ENCODE measurements around the gene NBEA.

Gene NBEA

GRCh38 chr13:35293579-35294226, 351.6 kb downstream of the NBEA start:
- H3K36me3 ChIP-seq (ENCODE audit: insufficient read depth, low read length) = no peaks in the 10 kb centered on the region
- no peaks in the 10 kb centered on the region for H3K9me3 ChIP-seq (ENCODE audit: low read length)
- no peaks in the 10 kb centered on the region for H3K4me1 ChIP-seq (ENCODE audit: insufficient read depth, low read length)
- H3K4me3 ChIP-seq (ENCODE audit: low read depth in 1 of 2, low read length in 2 of 2) = no peak overlapping the region
- H3K9ac ChIP-seq (ENCODE audit: low read length) = no peak overlapping the region
- no peaks in the 10 kb centered on the region for H3K27me3 ChIP-seq (ENCODE audit: control insufficient read depth in 1 of 2, insufficient read depth in 2 of 2, low read length in 2 of 2)
- H3K27ac ChIP-seq (ENCODE audit: low read depth, low read length) = no peak overlapping the region

GRCh38 chr13:35309706-35310105, 367.6 kb downstream of the NBEA start:
- no peaks in the 10 kb centered on the region for H3K27me3 ChIP-seq (ENCODE audit: control insufficient read depth in 1 of 2, insufficient read depth in 2 of 2, low read length in 2 of 2)
- H3K27ac ChIP-seq (ENCODE audit: low read depth, low read length) = no peak overlapping the region
- no peaks in the 10 kb centered on the region for H3K4me1 ChIP-seq (ENCODE audit: insufficient read depth, low read length)
- no peaks in the 10 kb centered on the region for H3K9me3 ChIP-seq (ENCODE audit: low read length)
- no peak overlapping the region for H3K4me3 ChIP-seq (ENCODE audit: low read depth in 1 of 2, low read length in 2 of 2)
- H3K36me3 ChIP-seq (ENCODE audit: insufficient read depth, low read length) = no peaks in the 10 kb centered on the region
- no peak overlapping the region for H3K9ac ChIP-seq (ENCODE audit: low read length)

GRCh38 chr13:35332134-35332533, 390.1 kb downstream of the NBEA start:
- Histone ChIP-seq H3K4me3 (ENCODE audit: low read depth in 1 of 2, low read length in 2 of 2) (no peak overlapping the region), H3K4me1 (ENCODE audit: insufficient read depth, low read length) (no peaks in the 10 kb centered on the region), H3K9ac (ENCODE audit: low read length) (no peak overlapping the region), H3K27me3 (ENCODE audit: control insufficient read depth in 1 of 2, insufficient read depth in 2 of 2, low read length in 2 of 2) (no peaks in the 10 kb centered on the region), H3K36me3 (ENCODE audit: insufficient read depth, low read length) (no peaks in the 10 kb centered on the region), H3K27ac (ENCODE audit: low read depth, low read length) (no peak overlapping the region), H3K9me3 (ENCODE audit: low read length) (no peaks in the 10 kb centered on the region)

GRCh38 chr13:35333157-35333556, 391.1 kb downstream of the NBEA start:
- Histone ChIP-seq H3K27ac (ENCODE audit: low read depth, low read length) (no peak overlapping the region), H3K36me3 (ENCODE audit: insufficient read depth, low read length) (no peaks in the 10 kb centered on the region), H3K4me1 (ENCODE audit: insufficient read depth, low read length) (no peaks in the 10 kb centered on the region), H3K9ac (ENCODE audit: low read length) (no peak overlapping the region), H3K9me3 (ENCODE audit: low read length) (no peaks in the 10 kb centered on the region), H3K4me3 (ENCODE audit: low read depth in 1 of 2, low read length in 2 of 2) (no peak overlapping the region), H3K27me3 (ENCODE audit: control insufficient read depth in 1 of 2, insufficient read depth in 2 of 2, low read length in 2 of 2) (no peaks in the 10 kb centered on the region)

- Histone ChIP-seq H3K9me3 (ENCODE audit: low read length) (no peaks in the 10 kb centered on the region), H3K4me3 (ENCODE audit: low read depth in 1 of 2, low read length in 2 of 2) (no peak overlapping the region), H3K9ac (ENCODE audit: low read length) (no peak overlapping the region), H3K27me3 (ENCODE audit: control insufficient read depth in 1 of 2, insufficient read depth in 2 of 2, low read length in 2 of 2) (no peaks in the 10 kb centered on the region), H3K4me1 (ENCODE audit: insufficient read depth, low read length) (no peaks in the 10 kb centered on the region), H3K27ac (ENCODE audit: low read depth, low read length) (no peak overlapping the region), H3K36me3 (ENCODE audit: insufficient read depth, low read length) (no peaks in the 10 kb centered on the region)
These were observed 400.4 kb downstream of the NBEA start for GRCh38 chr13:35342440-35342839.

GRCh38 chr13:35343417-35343816, 401.3 kb downstream of the NBEA start:
- Histone ChIP-seq H3K4me3 (ENCODE audit: low read depth in 1 of 2, low read length in 2 of 2) (no peak overlapping the region), H3K27ac (ENCODE audit: low read depth, low read length) (no peak overlapping the region), H3K36me3 (ENCODE audit: insufficient read depth, low read length) (no peaks in the 10 kb centered on the region), H3K9me3 (ENCODE audit: low read length) (no peaks in the 10 kb centered on the region), H3K4me1 (ENCODE audit: insufficient read depth, low read length) (no peaks in the 10 kb centered on the region), H3K9ac (ENCODE audit: low read length) (no peak overlapping the region), H3K27me3 (ENCODE audit: control insufficient read depth in 1 of 2, insufficient read depth in 2 of 2, low read length in 2 of 2) (no peaks in the 10 kb centered on the region)

GRCh38 chr13:35345992-35346391, 403.9 kb downstream of the NBEA start:
- H3K9me3 ChIP-seq (ENCODE audit: low read length) = no peaks in the 10 kb centered on the region
- no peak overlapping the region for H3K4me3 ChIP-seq (ENCODE audit: low read depth in 1 of 2, low read length in 2 of 2)
- no peaks in the 10 kb centered on the region for H3K27me3 ChIP-seq (ENCODE audit: control insufficient read depth in 1 of 2, insufficient read depth in 2 of 2, low read length in 2 of 2)
- H3K4me1 ChIP-seq (ENCODE audit: insufficient read depth, low read length) = no peaks in the 10 kb centered on the region
- H3K9ac ChIP-seq (ENCODE audit: low read length) = no peak overlapping the region
- no peaks in the 10 kb centered on the region for H3K36me3 ChIP-seq (ENCODE audit: insufficient read depth, low read length)
- no peak overlapping the region for H3K27ac ChIP-seq (ENCODE audit: low read depth, low read length)

GRCh38 chr13:35346494-35346893, 404.4 kb downstream of the NBEA start:
- H3K9me3 ChIP-seq (ENCODE audit: low read length) = no peaks in the 10 kb centered on the region
- no peaks in the 10 kb centered on the region for H3K27me3 ChIP-seq (ENCODE audit: control insufficient read depth in 1 of 2, insufficient read depth in 2 of 2, low read length in 2 of 2)
- H3K27ac ChIP-seq (ENCODE audit: low read depth, low read length) = no peak overlapping the region
- no peak overlapping the region for H3K9ac ChIP-seq (ENCODE audit: low read length)
- no peaks in the 10 kb centered on the region for H3K36me3 ChIP-seq (ENCODE audit: insufficient read depth, low read length)
- no peaks in the 10 kb centered on the region for H3K4me1 ChIP-seq (ENCODE audit: insufficient read depth, low read length)
- H3K4me3 ChIP-seq (ENCODE audit: low read depth in 1 of 2, low read length in 2 of 2) = no peak overlapping the region

- H3K36me3 ChIP-seq (ENCODE audit: insufficient read depth, low read length) = no peaks in the 10 kb centered on the region
These were observed 405.7 kb downstream of the NBEA start for GRCh38 chr13:35347679-35348205.

GRCh38 chr13:35349052-35349451, 407.0 kb downstream of the NBEA start:
- no peak overlapping the region for H3K27ac ChIP-seq (ENCODE audit: low read depth, low read length)
- no peaks in the 10 kb centered on the region for H3K4me1 ChIP-seq (ENCODE audit: insufficient read depth, low read length)
- H3K27me3 ChIP-seq (ENCODE audit: control insufficient read depth in 1 of 2, insufficient read depth in 2 of 2, low read length in 2 of 2) = no peaks in the 10 kb centered on the region
- H3K4me3 ChIP-seq (ENCODE audit: low read depth in 1 of 2, low read length in 2 of 2) = no peak overlapping the region
- no peaks in the 10 kb centered on the region for H3K36me3 ChIP-seq (ENCODE audit: insufficient read depth, low read length)
- no peaks in the 10 kb centered on the region for H3K9me3 ChIP-seq (ENCODE audit: low read length)
- H3K9ac ChIP-seq (ENCODE audit: low read length) = no peak overlapping the region

More at GRCh38 chr13:35347679-35348205, 405.7 kb downstream of the NBEA start:
- Histone ChIP-seq H3K9ac (ENCODE audit: low read length) (no peak overlapping the region), H3K4me3 (ENCODE audit: low read depth in 1 of 2, low read length in 2 of 2) (no peak overlapping the region), H3K27ac (ENCODE audit: low read depth, low read length) (no peak overlapping the region), H3K9me3 (ENCODE audit: low read length) (no peaks in the 10 kb centered on the region), H3K4me1 (ENCODE audit: insufficient read depth, low read length) (no peaks in the 10 kb centered on the region), H3K27me3 (ENCODE audit: control insufficient read depth in 1 of 2, insufficient read depth in 2 of 2, low read length in 2 of 2) (no peaks in the 10 kb centered on the region)

- no peaks in the 10 kb centered on the region for H3K9me3 ChIP-seq (ENCODE audit: low read length)
- no peak overlapping the region for H3K4me3 ChIP-seq (ENCODE audit: low read depth in 1 of 2, low read length in 2 of 2)
- no peaks in the 10 kb centered on the region for H3K36me3 ChIP-seq (ENCODE audit: insufficient read depth, low read length)
- H3K27me3 ChIP-seq (ENCODE audit: control insufficient read depth in 1 of 2, insufficient read depth in 2 of 2, low read length in 2 of 2) = no peaks in the 10 kb centered on the region
- no peak overlapping the region for H3K27ac ChIP-seq (ENCODE audit: low read depth, low read length)
- no peak overlapping the region for H3K9ac ChIP-seq (ENCODE audit: low read length)
- H3K4me1 ChIP-seq (ENCODE audit: insufficient read depth, low read length) = no peaks in the 10 kb centered on the region
These were observed 407.7 kb downstream of the NBEA start for GRCh38 chr13:35349673-35350278.

- Histone ChIP-seq H3K9ac (ENCODE audit: low read length) (no peak overlapping the region), H3K4me1 (ENCODE audit: insufficient read depth, low read length) (no peaks in the 10 kb centered on the region), H3K27me3 (ENCODE audit: control insufficient read depth in 1 of 2, insufficient read depth in 2 of 2, low read length in 2 of 2) (no peaks in the 10 kb centered on the region), H3K36me3 (ENCODE audit: insufficient read depth, low read length) (no peaks in the 10 kb centered on the region), H3K4me3 (ENCODE audit: low read depth in 1 of 2, low read length in 2 of 2) (no peak overlapping the region), H3K9me3 (ENCODE audit: low read length) (no peaks in the 10 kb centered on the region), H3K27ac (ENCODE audit: low read depth, low read length) (no peak overlapping the region)
These were observed 412.2 kb downstream of the NBEA start for GRCh38 chr13:35354285-35354684.

All from muscle layer of colon (tissue), 2 donors.